ENCODE results near the gene SIRPG.

DNA sequence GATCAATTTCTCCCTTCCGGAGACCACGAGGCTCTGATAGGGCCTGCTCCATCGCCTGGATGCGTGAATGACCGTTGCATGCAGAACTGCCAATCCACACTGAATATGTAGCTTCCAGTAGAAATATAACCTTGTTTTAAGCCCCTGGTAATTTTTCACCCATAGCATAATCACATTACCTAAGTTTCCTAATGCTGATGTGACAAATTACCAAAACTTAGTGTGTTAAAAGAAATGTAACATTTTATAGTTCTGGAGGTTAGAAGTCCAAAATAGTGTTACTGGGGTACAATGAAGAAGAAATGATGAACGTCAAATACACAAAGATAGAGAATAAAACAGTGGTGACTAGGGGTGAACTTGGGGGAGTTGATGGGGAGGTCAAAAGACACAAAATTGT, 78.1 kb downstream of the SIRPG start:
- TF ChIP-seq EZH2 (IDR thresholded peaks at IDR 0.05; ENCODE audit: borderline replicate concordance, control insufficient read depth, low read depth, low read length) (no peak), TCF12 (IDR thresholded peaks at IDR 0.05; ENCODE audit: low read depth, low read length) (no peak), ZNF274 (IDR thresholded peaks at IDR 0.05; ENCODE audit: insufficient read depth, insufficient read length) (no peak)
- TF ChIP-seq, protein P1, sequence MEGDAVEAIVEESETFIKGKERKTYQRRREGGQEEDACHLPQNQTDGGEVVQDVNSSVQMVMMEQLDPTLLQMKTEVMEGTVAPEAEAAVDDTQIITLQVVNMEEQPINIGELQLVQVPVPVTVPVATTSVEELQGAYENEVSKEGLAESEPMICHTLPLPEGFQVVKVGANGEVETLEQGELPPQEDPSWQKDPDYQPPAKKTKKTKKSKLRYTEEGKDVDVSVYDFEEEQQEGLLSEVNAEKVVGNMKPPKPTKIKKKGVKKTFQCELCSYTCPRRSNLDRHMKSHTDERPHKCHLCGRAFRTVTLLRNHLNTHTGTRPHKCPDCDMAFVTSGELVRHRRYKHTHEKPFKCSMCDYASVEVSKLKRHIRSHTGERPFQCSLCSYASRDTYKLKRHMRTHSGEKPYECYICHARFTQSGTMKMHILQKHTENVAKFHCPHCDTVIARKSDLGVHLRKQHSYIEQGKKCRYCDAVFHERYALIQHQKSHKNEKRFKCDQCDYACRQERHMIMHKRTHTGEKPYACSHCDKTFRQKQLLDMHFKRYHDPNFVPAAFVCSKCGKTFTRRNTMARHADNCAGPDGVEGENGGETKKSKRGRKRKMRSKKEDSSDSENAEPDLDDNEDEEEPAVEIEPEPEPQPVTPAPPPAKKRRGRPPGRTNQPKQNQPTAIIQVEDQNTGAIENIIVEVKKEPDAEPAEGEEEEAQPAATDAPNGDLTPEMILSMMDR (IDR thresholded peaks at IDR 0.05 in 2 of 3, conservative IDR thresholded peaks at IDR 0.05 in 1 of 3; ENCODE audit: control insufficient read depth in 2 of 3, extremely low read depth in 1 of 3, insufficient read depth in 1 of 3, low read depth in 3 of 3, low read length in 3 of 3): no peak

All from GM12878 (cell line).